NCI-H187 treated with DMSO at 0.1 percent for 48 hours (cell line): ENCODE measurements around the gene RAMP1.

Experiments
- DNase-seq: peaks from one replicate; lab custom pipeline; 2025; lab: John Stamatoyannopoulos, UW

RAMP1 gene

GRCh38 chr2:237876951-237877491 is 17.6 kb downstream of the RAMP1 start:
- DNase-seq, result no peak

GRCh38 chr2:237877576-237878307 is 18.3 kb downstream of the RAMP1 start:
- DNase-seq, result no peak

- DNase-seq, result no peak
Measured at GRCh38 chr2:237878321-237879057, 19.1 kb downstream of the RAMP1 start.

- no peak for DNase-seq
Measured at GRCh38 chr2:237879058-237879430, 19.6 kb downstream of the RAMP1 start.

- no peak for DNase-seq
Measured at GRCh38 chr2:237879991-237880560, 20.7 kb downstream of the RAMP1 start.

GRCh38 chr2:237882510-237883481 is 23.4 kb downstream of the RAMP1 start:
- DNase-seq, result no peak

- DNase-seq, result no peak
Measured at GRCh38 chr2:237883951-237884446, 24.6 kb downstream of the RAMP1 start.

GRCh38 chr2:237884681-237885080 is 25.3 kb downstream of the RAMP1 start:
- no peak for DNase-seq

GRCh38 chr2:237885111-237885930 is 25.9 kb downstream of the RAMP1 start:
- no peak for DNase-seq

GRCh38 chr2:237885931-237886684 is 26.7 kb downstream of the RAMP1 start:
- no peak for DNase-seq

- no peak for DNase-seq
Measured at GRCh38 chr2:237886685-237887481, 27.5 kb downstream of the RAMP1 start.

GRCh38 chr2:237888389-237888788 is 29.0 kb downstream of the RAMP1 start:
- DNase-seq, result no peak

GRCh38 chr2:237889016-237889415 is 29.6 kb downstream of the RAMP1 start:
- no peak for DNase-seq

- DNase-seq, result no peak
Measured at GRCh38 chr2:237889811-237890210, 30.4 kb downstream of the RAMP1 start.

- no peak for DNase-seq
Measured at GRCh38 chr2:237892478-237892877, 33.1 kb downstream of the RAMP1 start.

GRCh38 chr2:237892984-237893595 is 33.7 kb downstream of the RAMP1 start:
- DNase-seq, result no peak

- no peak for DNase-seq
Measured at GRCh38 chr2:237894396-237894979, 35.1 kb downstream of the RAMP1 start.

- no peak for DNase-seq
Measured at GRCh38 chr2:237894986-237895543, 35.6 kb downstream of the RAMP1 start.
